ENCODE results near the gene SDK2. TPM values are rescaled to one million over a fixed set of nuclear protein-coding genes. Genes with fewer than 3 reads are reported as not detected.
"Not testable (repeated sequence)": the region's sequence is repeated elsewhere in the genome, so short reads cannot be mapped to it uniquely, and the experiment has no call there.

SDK2 gene
- total and polyA plus RNA-seq, 2 experiments from 2014 or later: 0.59 to 1.2 TPM

- H3K27ac ChIP-seq: no peak overlapping the region
- H3K36me3 ChIP-seq (replicated peaks; ENCODE audit: insufficient read depth, low read depth): no peaks in the 10 kb centered on the region
- no peaks in the 10 kb centered on the region for H4K20me1 ChIP-seq (ENCODE audit: insufficient read depth, poor library complexity, severe bottlenecking)
- no peaks in the 10 kb centered on the region for H3K9me2 ChIP-seq (replicated peaks; ENCODE audit: insufficient read depth)
- no peak overlapping the region for H3K4me2 ChIP-seq
- H3K79me2 ChIP-seq: no peaks in the 10 kb centered on the region
- no peaks in the 10 kb centered on the region for H3K27me3 ChIP-seq
- TF ChIP-seq, protein P1, sequence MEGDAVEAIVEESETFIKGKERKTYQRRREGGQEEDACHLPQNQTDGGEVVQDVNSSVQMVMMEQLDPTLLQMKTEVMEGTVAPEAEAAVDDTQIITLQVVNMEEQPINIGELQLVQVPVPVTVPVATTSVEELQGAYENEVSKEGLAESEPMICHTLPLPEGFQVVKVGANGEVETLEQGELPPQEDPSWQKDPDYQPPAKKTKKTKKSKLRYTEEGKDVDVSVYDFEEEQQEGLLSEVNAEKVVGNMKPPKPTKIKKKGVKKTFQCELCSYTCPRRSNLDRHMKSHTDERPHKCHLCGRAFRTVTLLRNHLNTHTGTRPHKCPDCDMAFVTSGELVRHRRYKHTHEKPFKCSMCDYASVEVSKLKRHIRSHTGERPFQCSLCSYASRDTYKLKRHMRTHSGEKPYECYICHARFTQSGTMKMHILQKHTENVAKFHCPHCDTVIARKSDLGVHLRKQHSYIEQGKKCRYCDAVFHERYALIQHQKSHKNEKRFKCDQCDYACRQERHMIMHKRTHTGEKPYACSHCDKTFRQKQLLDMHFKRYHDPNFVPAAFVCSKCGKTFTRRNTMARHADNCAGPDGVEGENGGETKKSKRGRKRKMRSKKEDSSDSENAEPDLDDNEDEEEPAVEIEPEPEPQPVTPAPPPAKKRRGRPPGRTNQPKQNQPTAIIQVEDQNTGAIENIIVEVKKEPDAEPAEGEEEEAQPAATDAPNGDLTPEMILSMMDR (IDR thresholded peaks at IDR 0.05; ENCODE audit: poor library complexity): no peak
- no peak for TF ChIP-seq EZH2phosphoT487 (IDR thresholded peaks at IDR 0.05; ENCODE audit: low read depth, severe bottlenecking, unreplicated experiment)
- TF ChIP-seq EZH2 (IDR thresholded peaks at IDR 0.05; ENCODE audit: borderline replicate concordance): no peak
- no peaks in the 10 kb centered on the region for H3K9me3 ChIP-seq (ENCODE audit: low read depth)
- no peak for DNase-seq (ENCODE audit: low spot score)
- no peak overlapping the region for H2AFZ ChIP-seq
- H3K4me1 ChIP-seq (ENCODE audit: insufficient read depth): peaks cover 29% of the 10 kb centered on the region
- 82% methylated on average over 12 of the region's 12 CpGs for WGBS (ENCODE audit: low lambda C conversion rate, missing lambda C conversion rate)
- no peak overlapping the region for H3K4me3 ChIP-seq
Observed at GRCh38 chr17:73335591-73336407, 308.4 kb downstream of the SDK2 start.

- no peaks in the 10 kb centered on the region for H3K27me3 ChIP-seq
- no peak overlapping the region for H3K27ac ChIP-seq
- H2AFZ ChIP-seq: no peak overlapping the region
- H3K79me2 ChIP-seq: no peaks in the 10 kb centered on the region
- H3K9me2 ChIP-seq (replicated peaks; ENCODE audit: insufficient read depth): no peaks in the 10 kb centered on the region
- H3K9me3 ChIP-seq (ENCODE audit: low read depth): no peaks in the 10 kb centered on the region
- DNase-seq (ENCODE audit: low spot score): no peak
- H3K4me3 ChIP-seq: no peak overlapping the region
- TF ChIP-seq, protein P1 (IDR thresholded peaks at IDR 0.05; ENCODE audit: poor library complexity): no peak
- TF ChIP-seq EZH2 (IDR thresholded peaks at IDR 0.05; ENCODE audit: borderline replicate concordance) (no peak), EZH2phosphoT487 (IDR thresholded peaks at IDR 0.05; ENCODE audit: low read depth, severe bottlenecking, unreplicated experiment) (no peak)
- no peak overlapping the region for H3K4me2 ChIP-seq
- no peaks in the 10 kb centered on the region for H4K20me1 ChIP-seq (ENCODE audit: insufficient read depth, poor library complexity, severe bottlenecking)
- H3K36me3 ChIP-seq (replicated peaks; ENCODE audit: insufficient read depth, low read depth): no peaks in the 10 kb centered on the region
- 86% methylated on average over 12 of the region's 12 CpGs for WGBS (ENCODE audit: low lambda C conversion rate, missing lambda C conversion rate)
- H3K4me1 ChIP-seq (ENCODE audit: insufficient read depth): peaks cover 29% of the 10 kb centered on the region
Observed at GRCh38 chr17:73334771-73335513, 309.3 kb downstream of the SDK2 start.

- not testable (repeated sequence) for H3K36me3 ChIP-seq (replicated peaks; ENCODE audit: insufficient read depth, low read depth); H3K27ac ChIP-seq; H3K79me2 ChIP-seq; H2AFZ ChIP-seq; H3K9me3 ChIP-seq (ENCODE audit: low read depth); H3K9me2 ChIP-seq (replicated peaks; ENCODE audit: insufficient read depth); DNase-seq (ENCODE audit: low spot score); H4K20me1 ChIP-seq (ENCODE audit: insufficient read depth, poor library complexity, severe bottlenecking); H3K27me3 ChIP-seq; H3K4me3 ChIP-seq
- Histone ChIP-seq H3K4me2 (peak overlapping the region; percentile 1), H3K4me1 (ENCODE audit: insufficient read depth) (peaks cover 24% of the 10 kb centered on the region)
- WGBS (ENCODE audit: low lambda C conversion rate, missing lambda C conversion rate): 78% methylated on average over 9 of the region's 9 CpGs
Observed at GRCh38 chr17:73333445-73333844, 310.8 kb downstream of the SDK2 start.

GRCh38 chr17:73331060-73331459 is 313.2 kb downstream of the SDK2 start:
- TF ChIP-seq, protein P1 (IDR thresholded peaks at IDR 0.05; ENCODE audit: poor library complexity): no peak
- no peak for TF ChIP-seq EZH2 (IDR thresholded peaks at IDR 0.05; ENCODE audit: borderline replicate concordance)
- no peak for TF ChIP-seq EZH2phosphoT487 (IDR thresholded peaks at IDR 0.05; ENCODE audit: low read depth, severe bottlenecking, unreplicated experiment)
- no peak overlapping the region for H3K4me2 ChIP-seq

More at GRCh38 chr17:73331060-73331459, 313.2 kb downstream of the SDK2 start:
- no peak overlapping the region for H2AFZ ChIP-seq
- H3K27me3 ChIP-seq: no peaks in the 10 kb centered on the region
- DNase-seq (ENCODE audit: low spot score): no peak
- 88% methylated on average over 1 of the region's 3 CpGs for WGBS (ENCODE audit: low lambda C conversion rate, missing lambda C conversion rate)
- no peak overlapping the region for H3K4me3 ChIP-seq
- no peaks in the 10 kb centered on the region for H3K79me2 ChIP-seq
- no peaks in the 10 kb centered on the region for H4K20me1 ChIP-seq (ENCODE audit: insufficient read depth, poor library complexity, severe bottlenecking)
- peaks cover 4% of the 10 kb centered on the region for H3K4me1 ChIP-seq (ENCODE audit: insufficient read depth)
- H3K36me3 ChIP-seq (replicated peaks; ENCODE audit: insufficient read depth, low read depth): no peaks in the 10 kb centered on the region
- H3K27ac ChIP-seq: no peak overlapping the region
- no peaks in the 10 kb centered on the region for H3K9me2 ChIP-seq (replicated peaks; ENCODE audit: insufficient read depth)
- no peaks in the 10 kb centered on the region for H3K9me3 ChIP-seq (ENCODE audit: low read depth)

All from hepatocyte (in vitro differentiated cells).